ENCODE results near the gene CNOT3. TPM values are rescaled to one million over a fixed set of nuclear protein-coding genes. Genes with fewer than 3 reads are reported as not detected.

Gene CNOT3
- total and polyA plus RNA-seq, 9 of the 15 experiments (the other 6 are each of a cell fraction or from before 2014, with no cell fraction given): 0.27 to 60.4 (median 9.9) TPM

GRCh38 chr19:54096617-54097106 is 40.9 kb upstream of the CNOT3 start (continued):
- TF ChIP-seq KDM1A (IDR thresholded peaks at IDR 0.05) (0 out of 4 replicates have a peak, but pooled peaks of 1 of the 2 experiments have one; percentile 24), NR1H2 (CRISPR knock-in tag; IDR thresholded peaks at IDR 0.05) (no peak), HDAC2 (IDR thresholded peaks at IDR 0.05) (peak; percentile 47; the same call in 1 of the 2 replicates), CREBBP (IDR thresholded peaks at IDR 0.05; ENCODE audit: low read depth, low read length) (no peak), SMARCA5 (IDR thresholded peaks at IDR 0.05) (peak; percentile 34; the same call in 1 of the 2 replicates), POLR2G (IDR thresholded peaks at IDR 0.05; ENCODE audit: low read depth, low read length) (peak; percentile 26; the same call in 1 of the 2 replicates), NFXL1 (CRISPR knock-in tag; IDR thresholded peaks at IDR 0.05) (no peak), ARID1B (IDR thresholded peaks at IDR 0.05) (peak; percentile 23; the same call in 1 of the 2 replicates), E2F8 (IDR thresholded peaks at IDR 0.05; ENCODE audit: low read depth, partially characterized antibody) (no peak), RFX1 (IDR thresholded peaks at IDR 0.05) (no peak), YY1 (IDR thresholded peaks at IDR 0.05; ENCODE audit: borderline replicate concordance in 1 of 3, control insufficient read depth in 1 of 3, extremely low read depth in 1 of 3, insufficient read depth in 3 of 3, insufficient read length in 1 of 3, insufficient replicate concordance in 2 of 3, low read depth in 1 of 3, low read length in 2 of 3) (no peak), STAT5B (CRISPR knock-in tag; IDR thresholded peaks at IDR 0.05) (no peak), OTX1 (CRISPR knock-in tag; IDR thresholded peaks at IDR 0.05) (peak; percentile 66; the same call in 1 of the 2 replicates), POLR2B (IDR thresholded peaks at IDR 0.05; ENCODE audit: low read depth, partially characterized antibody) (peak; percentile 21)
- TF ChIP-seq, protein P1, sequence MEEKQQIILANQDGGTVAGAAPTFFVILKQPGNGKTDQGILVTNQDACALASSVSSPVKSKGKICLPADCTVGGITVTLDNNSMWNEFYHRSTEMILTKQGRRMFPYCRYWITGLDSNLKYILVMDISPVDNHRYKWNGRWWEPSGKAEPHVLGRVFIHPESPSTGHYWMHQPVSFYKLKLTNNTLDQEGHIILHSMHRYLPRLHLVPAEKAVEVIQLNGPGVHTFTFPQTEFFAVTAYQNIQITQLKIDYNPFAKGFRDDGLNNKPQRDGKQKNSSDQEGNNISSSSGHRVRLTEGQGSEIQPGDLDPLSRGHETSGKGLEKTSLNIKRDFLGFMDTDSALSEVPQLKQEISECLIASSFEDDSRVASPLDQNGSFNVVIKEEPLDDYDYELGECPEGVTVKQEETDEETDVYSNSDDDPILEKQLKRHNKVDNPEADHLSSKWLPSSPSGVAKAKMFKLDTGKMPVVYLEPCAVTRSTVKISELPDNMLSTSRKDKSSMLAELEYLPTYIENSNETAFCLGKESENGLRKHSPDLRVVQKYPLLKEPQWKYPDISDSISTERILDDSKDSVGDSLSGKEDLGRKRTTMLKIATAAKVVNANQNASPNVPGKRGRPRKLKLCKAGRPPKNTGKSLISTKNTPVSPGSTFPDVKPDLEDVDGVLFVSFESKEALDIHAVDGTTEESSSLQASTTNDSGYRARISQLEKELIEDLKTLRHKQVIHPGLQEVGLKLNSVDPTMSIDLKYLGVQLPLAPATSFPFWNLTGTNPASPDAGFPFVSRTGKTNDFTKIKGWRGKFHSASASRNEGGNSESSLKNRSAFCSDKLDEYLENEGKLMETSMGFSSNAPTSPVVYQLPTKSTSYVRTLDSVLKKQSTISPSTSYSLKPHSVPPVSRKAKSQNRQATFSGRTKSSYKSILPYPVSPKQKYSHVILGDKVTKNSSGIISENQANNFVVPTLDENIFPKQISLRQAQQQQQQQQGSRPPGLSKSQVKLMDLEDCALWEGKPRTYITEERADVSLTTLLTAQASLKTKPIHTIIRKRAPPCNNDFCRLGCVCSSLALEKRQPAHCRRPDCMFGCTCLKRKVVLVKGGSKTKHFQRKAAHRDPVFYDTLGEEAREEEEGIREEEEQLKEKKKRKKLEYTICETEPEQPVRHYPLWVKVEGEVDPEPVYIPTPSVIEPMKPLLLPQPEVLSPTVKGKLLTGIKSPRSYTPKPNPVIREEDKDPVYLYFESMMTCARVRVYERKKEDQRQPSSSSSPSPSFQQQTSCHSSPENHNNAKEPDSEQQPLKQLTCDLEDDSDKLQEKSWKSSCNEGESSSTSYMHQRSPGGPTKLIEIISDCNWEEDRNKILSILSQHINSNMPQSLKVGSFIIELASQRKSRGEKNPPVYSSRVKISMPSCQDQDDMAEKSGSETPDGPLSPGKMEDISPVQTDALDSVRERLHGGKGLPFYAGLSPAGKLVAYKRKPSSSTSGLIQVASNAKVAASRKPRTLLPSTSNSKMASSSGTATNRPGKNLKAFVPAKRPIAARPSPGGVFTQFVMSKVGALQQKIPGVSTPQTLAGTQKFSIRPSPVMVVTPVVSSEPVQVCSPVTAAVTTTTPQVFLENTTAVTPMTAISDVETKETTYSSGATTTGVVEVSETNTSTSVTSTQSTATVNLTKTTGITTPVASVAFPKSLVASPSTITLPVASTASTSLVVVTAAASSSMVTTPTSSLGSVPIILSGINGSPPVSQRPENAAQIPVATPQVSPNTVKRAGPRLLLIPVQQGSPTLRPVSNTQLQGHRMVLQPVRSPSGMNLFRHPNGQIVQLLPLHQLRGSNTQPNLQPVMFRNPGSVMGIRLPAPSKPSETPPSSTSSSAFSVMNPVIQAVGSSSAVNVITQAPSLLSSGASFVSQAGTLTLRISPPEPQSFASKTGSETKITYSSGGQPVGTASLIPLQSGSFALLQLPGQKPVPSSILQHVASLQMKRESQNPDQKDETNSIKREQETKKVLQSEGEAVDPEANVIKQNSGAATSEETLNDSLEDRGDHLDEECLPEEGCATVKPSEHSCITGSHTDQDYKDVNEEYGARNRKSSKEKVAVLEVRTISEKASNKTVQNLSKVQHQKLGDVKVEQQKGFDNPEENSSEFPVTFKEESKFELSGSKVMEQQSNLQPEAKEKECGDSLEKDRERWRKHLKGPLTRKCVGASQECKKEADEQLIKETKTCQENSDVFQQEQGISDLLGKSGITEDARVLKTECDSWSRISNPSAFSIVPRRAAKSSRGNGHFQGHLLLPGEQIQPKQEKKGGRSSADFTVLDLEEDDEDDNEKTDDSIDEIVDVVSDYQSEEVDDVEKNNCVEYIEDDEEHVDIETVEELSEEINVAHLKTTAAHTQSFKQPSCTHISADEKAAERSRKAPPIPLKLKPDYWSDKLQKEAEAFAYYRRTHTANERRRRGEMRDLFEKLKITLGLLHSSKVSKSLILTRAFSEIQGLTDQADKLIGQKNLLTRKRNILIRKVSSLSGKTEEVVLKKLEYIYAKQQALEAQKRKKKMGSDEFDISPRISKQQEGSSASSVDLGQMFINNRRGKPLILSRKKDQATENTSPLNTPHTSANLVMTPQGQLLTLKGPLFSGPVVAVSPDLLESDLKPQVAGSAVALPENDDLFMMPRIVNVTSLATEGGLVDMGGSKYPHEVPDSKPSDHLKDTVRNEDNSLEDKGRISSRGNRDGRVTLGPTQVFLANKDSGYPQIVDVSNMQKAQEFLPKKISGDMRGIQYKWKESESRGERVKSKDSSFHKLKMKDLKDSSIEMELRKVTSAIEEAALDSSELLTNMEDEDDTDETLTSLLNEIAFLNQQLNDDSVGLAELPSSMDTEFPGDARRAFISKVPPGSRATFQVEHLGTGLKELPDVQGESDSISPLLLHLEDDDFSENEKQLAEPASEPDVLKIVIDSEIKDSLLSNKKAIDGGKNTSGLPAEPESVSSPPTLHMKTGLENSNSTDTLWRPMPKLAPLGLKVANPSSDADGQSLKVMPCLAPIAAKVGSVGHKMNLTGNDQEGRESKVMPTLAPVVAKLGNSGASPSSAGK (IDR thresholded peaks at IDR 0.05): no peak

Measured in K562 (cell line).